HG03521 (cell line): ENCODE data around the gene CRTC1.
"Not testable (repeated sequence)": the region's sequence is repeated elsewhere in the genome, so short reads cannot be mapped to it uniquely, and the experiment has no call there.

Source experiments
- ATAC-seq: cut with Tn5 transposase; IDR thresholded peaks from one replicate; pipeline ENCODE4 v1.9.1; 2021; ENCODE audit warnings: mild to moderate bottlenecking, moderate library complexity; ENCODE audit not compliant: unreplicated experiment

Gene CRTC1

DNA sequence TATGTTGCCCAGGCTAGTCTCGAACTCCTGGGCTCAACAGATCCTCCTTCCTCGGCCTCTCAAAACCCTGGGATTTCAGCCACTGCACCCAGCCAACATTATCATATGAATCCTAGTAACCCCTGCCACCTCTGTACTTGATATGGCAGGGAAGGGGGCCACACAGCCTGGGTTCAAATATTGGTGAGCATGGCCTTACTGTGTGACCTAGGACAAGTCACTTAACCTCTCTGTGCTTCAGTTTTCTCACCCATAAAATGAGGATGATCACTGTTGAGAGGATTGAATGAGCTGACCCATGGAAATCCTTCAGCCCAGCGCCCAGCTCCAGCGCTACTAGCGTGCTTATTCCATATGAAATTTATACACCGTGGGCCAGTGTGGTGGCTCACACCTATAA lies 111.2 kb downstream of the CRTC1 start:
- ATAC-seq, result no peak

DNA sequence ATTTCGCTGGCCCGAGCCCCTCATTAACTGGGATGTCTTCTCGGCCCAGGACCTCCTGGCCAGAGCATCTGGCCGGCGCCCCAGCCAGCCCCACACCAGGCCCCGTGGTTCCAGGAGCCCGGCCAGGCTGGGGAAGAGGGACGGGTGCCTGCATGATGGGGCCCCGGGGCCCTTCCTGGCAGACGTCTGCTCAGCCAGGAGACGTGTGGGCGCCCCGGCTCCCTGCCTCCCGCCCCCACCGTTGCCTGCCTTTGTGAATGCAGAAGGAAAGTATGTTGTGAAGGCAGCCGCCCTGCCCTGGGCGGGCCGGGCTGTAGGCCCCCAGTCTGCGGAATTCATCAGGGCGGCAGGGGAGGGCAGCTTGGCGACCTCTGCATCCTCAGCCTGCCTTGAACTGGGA lies 112.1 kb downstream of the CRTC1 start:
- ATAC-seq, result no peak

DNA sequence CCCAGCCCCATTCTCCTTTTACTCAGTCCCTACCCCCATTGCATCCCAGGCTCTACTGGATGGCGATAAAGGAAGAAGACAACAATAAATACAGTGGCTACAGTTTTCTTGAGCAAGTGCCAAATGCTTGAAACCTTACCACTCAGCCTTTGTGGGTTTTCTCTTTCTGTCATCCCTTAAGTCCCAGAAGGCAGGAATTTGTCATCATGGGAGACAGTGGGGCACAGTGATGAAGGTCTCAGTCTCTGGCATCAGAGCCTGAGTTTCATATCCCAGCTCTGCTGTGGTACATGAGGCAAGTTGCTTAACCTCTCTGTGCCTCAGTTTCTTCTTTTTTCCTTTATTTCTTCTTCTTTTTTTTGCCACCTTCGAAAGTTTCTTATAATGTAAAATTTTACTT lies 112.8 kb downstream of the CRTC1 start:
- no peak for ATAC-seq

DNA sequence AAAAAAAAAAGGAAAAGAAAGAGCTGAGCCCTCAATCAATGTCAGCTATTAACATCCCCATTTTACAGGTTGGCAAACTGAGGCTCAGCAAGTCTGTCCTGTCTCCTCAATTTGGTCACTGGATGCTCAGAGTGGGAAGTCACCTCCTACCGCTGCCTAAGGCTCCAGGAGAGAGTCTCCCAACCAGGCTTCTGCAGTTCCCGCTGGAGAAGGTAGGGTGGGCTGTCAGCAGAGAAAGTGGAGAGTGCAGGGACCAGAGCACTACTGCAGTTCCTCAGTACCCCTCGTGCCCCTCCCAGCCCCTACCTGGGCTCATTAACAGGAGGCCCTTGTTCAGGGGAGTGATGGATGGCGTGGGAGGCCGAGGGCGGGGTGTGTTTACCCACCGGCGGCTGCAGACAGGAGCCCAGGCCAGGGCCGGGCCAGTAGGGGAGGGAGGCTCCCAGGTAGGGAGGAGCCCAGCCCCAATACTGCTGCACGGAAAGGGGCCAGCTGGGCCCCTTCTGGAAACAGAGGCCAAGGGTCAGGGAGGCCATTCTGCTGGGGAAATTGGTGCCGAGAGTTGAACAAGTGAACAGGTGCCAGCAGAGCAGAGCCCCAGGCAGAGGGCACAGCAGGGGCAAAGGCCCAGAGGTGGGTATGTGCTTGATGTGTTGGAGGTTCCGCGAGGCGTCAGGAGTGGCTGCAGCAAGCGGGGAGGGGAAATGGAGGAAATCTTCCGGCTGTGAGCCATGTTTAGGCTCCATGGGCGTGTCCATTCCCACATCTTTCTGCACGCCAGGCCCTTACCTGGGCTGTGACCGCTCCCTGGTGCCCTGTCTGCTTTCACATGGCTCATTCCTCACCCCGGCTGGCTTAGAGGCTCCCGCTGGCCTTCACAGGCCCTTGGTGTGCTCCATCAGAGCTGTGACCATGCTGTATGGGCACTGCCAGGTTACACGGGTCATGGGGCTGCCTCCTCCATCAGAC lies 115.2 kb downstream of the CRTC1 start:
- ATAC-seq, result no peak

DNA sequence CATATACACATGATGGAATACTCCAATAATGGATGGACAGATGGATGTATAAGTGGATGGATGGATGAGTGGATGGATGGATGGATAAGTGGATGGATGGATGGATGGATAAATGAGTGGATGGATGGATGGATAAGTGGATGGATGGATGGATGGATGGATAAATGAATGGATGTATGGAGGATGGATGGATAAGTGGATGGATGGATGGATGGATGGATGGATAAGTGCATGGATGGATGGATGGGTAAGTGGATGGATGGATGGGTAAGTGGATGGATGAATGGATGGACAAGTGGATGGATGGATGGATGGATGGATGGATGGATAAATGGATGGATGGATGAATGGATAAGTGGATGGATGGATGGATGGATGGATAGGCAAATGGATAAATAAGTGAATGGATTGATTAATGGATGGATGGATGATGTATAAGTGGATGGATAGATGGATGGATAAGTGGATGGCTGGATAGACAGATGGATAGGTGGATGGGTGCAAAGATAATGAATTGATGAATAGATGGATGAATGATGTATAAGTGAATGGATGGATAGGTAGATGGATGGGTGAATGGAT lies 116.0 kb downstream of the CRTC1 start:
- ATAC-seq, result no peak

DNA sequence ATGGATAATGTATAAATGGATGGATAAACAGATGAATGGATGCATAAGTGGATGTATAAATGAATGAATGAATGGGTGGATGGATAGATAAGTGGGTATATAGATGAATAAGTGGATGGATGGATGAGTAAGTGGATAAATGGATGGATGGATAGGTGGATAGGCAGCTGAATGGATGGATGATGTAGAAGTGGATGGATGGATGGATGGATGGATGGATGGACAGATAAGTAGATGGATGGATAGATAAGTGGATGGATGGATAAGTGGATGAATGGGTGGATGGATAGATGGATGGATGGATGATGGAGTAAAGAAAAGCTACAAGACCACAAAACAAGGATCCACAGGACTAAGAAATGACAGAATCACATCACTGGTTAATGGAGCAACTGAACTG lies 116.6 kb downstream of the CRTC1 start:
- ATAC-seq, result no peak

DNA sequence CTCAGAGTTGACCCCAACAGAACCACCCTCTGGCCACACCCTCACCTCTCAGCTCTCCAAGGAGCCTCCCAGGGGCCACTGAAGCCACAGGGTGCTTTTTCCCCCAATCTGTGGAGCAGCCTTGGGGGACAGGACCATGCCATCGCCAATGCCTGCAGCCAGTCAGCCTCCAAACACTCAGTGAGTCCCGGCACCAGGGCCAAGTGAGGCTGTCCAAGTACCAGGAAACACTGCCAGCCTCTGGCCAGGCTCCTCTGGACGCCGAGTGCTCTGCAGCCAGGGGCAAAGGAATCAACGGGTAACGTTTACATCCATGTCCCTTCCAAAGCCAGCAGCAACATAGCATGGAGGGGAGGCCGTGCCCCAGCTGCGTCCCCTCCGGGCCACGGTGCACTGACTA lies 117.2 kb downstream of the CRTC1 start:
- ATAC-seq, result no peak

DNA sequence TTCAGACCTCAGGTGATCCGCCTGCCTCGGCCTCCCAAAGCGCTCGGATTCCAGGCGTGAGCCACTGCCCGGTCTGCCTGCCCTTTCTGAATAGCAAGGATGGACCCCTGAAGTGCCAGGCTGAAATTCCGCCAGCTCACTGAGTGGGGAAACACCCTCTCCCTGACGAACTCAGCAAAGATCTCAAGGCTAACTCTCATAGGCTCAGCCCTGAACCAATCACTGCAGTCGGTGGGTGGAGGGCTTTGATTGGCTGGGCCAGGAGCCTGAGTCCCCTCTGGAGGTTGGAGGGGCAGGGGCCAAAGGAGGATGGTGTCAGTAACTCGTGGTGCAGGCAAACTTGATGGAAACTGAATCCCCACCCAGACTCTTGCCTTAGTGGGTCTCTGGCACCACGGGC lies 118.9 kb downstream of the CRTC1 start:
- ATAC-seq, result no peak

DNA sequence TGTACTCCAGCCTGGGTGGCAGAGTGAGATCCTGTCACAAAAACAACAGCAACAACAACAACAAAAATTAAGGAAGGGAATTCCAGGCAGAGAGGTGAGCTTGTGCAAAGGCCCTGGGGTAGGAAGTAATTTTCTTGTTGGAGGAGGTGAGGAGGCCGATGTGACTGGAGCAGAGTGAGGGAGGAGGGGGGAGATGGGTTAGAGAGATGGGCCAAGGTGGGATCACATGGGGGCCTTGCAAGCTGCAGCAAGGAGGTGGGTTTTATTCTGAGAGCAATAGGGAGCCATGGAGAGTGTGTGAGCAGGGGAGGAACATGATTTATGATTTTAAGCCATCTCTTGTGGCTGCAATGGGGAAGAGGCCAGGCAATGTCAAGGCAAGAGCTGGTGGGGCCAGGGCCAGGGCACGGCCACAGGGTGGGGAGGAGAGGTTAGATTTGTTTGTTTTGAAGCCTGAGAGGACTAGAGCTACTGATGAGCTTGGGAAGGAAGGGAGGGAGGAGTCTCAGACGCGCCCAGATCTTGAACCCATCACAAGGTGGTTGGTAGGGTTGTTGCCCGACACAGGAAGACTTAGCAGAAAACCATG lies 120.2 kb downstream of the CRTC1 start:
- no peak for ATAC-seq

DNA sequence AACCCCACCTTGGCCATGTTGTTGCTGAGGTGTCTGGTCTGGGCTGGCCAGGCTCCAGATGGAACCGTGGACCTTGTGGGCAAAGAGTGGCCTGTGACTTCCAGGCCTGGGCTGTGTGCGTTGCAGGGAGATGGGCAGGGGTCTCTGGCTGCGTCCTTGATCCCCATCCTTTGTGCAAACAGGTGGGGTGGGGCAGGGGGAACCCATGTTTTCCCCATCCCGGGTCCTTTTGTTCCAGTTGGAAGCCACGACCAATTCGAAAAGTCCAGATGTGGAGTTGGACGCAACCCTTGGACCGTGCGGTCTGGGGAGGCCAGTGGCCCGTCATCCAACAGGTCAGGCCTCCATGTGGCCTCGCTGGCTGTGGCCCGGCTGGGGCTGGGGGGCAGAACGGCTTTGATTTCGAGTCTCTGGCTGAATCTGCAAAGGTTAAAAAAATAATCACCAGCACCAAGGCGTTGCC lies 120.7 kb downstream of the CRTC1 start:
- ATAC-seq, result no peak

DNA sequence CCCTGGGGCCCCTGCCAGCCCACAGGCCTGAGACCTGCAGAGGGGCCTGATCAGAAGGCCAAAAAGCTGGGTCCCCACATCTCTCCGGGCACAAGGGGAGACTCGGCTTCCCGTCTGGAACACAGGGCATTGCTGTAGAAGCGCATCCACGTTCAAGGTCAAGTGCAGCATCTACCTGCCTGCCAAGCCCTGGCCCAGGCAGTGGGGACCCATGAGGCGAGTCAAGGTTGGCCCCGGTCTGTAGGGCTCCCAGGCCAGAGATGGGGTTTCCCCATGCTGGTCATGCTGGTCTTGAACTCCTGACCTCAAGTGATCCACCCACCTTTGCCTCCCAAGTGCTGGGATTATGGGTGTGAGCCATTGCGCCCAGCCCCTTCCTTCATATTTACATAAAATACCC lies 121.2 kb downstream of the CRTC1 start:
- no peak for ATAC-seq

DNA sequence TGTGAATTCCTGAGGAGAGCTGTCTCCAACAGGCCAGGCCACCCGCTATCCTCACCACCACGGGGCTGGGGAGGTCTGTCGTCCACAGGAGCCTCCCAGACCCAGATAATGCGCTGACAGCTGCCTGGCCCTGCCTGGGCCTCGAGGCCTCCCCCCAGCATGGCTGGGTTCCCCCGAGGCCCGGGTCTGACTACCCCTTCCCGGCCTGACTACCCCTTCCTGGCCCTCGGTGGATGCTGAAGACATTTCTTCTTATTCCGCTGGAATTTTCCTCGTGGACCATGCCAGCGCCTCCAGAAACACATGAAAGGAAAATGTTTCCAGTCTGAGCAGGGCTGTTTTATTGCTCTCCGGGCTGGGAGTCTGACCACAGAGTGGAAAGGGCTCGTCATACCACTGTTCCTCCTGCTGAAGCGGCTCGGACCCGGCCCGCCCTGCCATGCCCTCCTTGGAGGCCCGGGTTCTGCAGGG lies 124.4 kb downstream of the CRTC1 start:
- no peak for ATAC-seq

DNA sequence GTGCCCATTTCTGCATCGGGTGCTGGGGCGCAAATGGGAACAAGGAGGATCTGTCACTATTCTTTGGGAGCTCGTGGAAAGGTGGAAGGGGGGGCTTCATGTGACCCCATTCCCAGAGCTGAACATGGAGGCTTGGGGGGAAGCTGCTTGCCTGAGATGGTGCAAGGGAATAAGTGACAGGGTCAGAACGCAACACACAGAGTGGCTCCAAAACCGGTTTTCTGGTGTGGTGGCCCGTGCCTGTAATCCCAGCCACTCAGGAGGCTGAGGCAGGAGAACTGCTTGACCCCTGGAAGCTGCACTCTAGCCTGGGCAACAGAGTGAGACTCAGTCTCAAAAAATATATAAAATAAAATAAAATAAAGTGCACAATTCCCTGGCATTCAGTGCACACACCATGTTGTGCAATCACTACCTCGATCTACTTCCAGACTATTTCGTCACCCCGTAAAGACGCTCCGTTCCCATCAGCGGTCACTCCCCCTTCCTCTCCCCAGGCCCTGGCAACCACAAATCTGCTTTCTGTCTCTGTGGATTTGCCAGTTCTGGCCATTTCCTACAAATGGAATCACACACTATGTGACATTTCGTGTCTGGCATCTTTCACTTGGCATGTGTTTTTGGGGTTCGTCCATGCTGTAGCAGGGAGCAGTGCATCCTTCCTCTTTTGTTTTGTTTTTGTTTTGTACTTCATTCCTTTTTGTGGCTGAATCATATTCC lies 125.8 kb downstream of the CRTC1 start:
- no peak for ATAC-seq

DNA sequence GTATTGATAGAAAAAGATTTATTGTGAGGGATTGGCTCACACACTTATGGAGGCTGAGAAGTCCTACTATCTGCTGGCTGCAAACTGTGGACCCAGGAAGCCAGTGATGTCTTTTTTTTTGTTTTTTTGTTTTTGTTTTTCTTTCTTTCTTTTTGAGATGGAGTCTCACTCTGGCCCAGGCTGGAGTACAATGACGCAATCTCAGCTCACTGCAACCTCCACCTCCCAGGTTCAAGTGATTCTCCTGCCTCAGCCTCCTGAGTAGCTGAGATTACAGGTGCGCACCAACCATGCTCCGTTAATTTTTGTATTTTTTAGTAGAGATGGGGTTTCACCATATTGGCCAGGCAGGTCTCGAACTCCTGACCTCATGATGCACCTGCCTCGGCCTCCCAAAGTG lies 128.2 kb downstream of the CRTC1 start:
- not testable (repeated sequence) for ATAC-seq

DNA sequence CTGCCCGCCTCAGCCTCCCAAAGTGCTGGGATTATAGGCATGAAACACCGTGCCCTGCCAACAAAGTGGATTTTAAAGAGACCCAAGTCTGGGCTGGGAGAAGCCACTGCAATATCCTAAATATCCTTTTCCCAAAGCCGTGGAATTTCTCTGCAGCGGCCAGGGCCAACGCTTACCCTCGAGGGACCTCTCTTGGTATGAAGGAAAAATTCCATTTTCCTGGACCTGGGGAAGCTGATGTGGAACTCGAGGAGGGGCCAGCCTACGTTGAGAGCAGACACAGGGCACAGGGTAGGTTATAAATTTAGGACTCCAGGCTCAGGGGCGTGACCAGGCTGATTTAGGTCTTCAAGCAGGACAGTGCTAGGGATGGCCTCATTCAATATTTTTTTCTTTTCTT lies 130.6 kb downstream of the CRTC1 start:
- ATAC-seq, result no peak

DNA sequence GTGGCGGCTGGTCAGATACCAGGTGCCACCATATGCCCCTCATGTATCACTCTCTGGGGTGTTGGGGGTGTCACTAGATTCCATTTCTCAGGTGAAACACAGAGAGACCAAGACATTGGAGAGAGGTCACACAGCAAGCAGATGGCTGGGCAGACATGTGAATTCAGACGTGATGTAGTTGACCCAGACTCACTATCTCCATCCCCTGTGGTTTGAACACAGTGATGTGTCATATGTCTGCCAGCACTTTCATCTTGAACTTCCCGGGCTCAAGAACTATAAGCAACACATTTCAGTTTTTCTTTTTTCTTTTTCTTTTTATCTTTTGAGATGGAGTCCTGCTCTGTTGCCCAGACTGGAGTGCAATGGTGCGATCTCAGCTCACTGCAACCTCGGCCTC lies 132.2 kb downstream of the CRTC1 start:
- ATAC-seq, result no peak

DNA sequence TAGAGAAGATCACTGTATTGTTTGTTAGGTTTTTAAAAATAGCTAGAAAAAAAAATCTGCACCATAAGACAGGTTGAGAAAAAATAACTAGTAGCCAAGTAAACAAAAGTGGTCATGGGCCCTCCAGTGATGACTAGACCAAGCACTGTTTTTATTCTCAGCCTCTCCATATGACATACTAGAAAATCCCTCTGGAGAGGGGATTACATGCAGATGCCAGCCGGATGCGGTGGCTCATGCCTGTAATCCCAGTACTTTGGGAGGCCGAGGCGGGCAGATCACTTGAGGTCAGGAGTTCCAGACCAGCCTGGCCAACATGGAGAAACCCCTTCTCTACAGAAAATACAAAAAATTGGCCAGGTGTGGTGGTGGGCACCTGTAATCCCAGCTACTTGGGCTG lies 133.2 kb downstream of the CRTC1 start:
- ATAC-seq, result not testable (repeated sequence)

DNA sequence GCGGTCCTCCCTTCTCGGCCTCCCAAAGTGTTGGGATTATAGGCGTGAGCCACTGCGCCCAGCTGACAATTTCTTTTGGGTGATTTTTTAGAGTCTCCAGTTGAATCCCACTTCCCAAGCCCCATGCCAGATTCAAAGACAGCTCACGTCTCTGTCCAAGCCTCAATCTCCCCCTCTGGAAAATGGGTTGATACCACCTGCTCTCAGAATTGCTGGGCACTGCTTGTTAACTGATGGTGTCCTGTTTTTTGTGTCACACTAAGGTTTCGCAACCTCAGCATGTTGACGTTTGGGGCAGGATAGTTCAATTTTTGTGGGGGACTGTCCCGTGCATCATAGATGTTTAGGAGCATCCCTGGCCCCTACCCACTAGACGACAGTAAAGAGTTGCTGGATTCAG lies 134.1 kb downstream of the CRTC1 start:
- ATAC-seq, result no peak

DNA sequence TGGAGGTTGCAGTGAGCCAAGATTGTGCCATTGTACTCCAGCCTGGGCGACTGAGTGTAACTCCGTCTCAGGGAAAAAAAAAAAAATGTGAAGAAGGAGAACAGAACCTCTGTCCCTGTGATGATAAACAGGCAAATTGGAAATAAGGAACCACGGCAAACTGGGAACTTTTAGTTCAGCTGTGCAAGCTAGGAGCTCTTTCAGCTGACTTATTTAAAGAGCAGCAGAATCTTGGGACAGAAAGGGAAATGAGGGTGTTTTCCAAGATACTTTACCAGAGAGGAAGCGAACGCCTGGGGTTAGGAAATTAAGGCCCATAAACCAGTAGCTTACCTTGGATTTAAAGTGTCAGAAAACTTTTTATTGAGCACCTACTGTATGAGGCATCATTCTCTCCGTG lies 145.3 kb downstream of the CRTC1 start:
- no peak for ATAC-seq

DNA sequence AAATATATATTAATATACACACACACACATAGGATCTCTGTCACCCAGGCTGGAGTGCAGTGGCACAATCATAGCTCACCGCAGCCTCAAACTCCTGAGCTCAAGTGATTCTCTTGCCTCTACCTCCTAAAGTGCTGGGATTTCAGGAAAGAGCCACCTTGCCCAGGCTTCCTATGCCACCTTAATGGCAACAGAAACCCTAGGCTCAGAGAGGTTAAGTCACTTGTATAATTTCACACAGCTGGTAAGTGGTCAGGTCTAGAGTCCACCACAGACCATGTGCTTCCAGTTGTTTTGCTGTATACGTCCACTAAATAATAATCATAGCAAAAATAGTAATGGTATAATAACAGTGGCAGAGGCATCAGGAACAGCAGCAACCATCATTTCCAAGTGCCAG lies 147.0 kb downstream of the CRTC1 start:
- ATAC-seq, result no peak
